ENCODE data around the gene LMO3. TPM values are rescaled to one million over a fixed set of nuclear protein-coding genes. Genes with fewer than 3 reads are reported as not detected.

The LMO3 gene
- total and polyA plus RNA-seq, 2 of the 8 experiments (the other 6 are each of a cell fraction or from before 2014, with no cell fraction given): 4.7 to 16.7 TPM

DNA sequence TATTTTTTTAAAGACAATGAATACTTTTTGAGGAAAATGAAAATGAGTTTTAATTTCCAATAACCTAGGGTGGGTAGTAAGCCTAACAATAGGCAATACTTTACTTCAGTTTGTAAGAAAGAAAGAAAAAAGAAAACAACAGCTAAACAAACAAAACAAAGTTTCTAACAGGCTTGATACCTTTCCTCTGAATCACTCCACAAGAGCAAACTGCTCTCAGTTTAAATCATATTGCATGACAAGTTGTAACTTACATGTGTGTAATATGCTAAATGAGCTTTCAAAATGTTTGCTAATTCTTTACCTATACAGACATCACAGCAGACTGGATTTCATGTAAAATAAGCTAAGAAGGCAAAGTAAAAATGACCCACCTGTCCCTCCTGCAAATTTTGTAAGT lies 6.7 kb upstream of the LMO3 start:
- no peak overlapping the region for H3K4me3 ChIP-seq (ENCODE audit: extremely low read depth in 1 of 4, insufficient read depth in 2 of 4, low read depth in 3 of 4, low read length in 4 of 4)
- H3K27ac ChIP-seq (ENCODE audit: low read depth, low read length): no peak overlapping the region
- no peaks in the 10 kb centered on the region for H3K79me1 ChIP-seq (ENCODE audit: low read depth, low read length)
- H3K79me2 ChIP-seq (ENCODE audit: control insufficient read depth in 1 of 2, insufficient read depth in 2 of 2, low read length in 2 of 2): no peaks in the 10 kb centered on the region
- no peak overlapping the region for H2AK5ac ChIP-seq (ENCODE audit: low read depth, low read length)
- no peak overlapping the region for H2BK120ac ChIP-seq (replicated peaks; ENCODE audit: low read depth, low read length)
- no peak overlapping the region for H2BK5ac ChIP-seq (ENCODE audit: low read depth, low read length)
- H2AFZ ChIP-seq (ENCODE audit: low read length): no peak overlapping the region
- no peaks in the 10 kb centered on the region for H4K20me1 ChIP-seq (replicated peaks in 1 of 2; ENCODE audit: control insufficient read depth in 1 of 2, insufficient read depth in 2 of 2, low read length in 2 of 2)
- H4K91ac ChIP-seq (replicated peaks; ENCODE audit: insufficient read length, low read length): no peak overlapping the region
- no peak overlapping the region for H3K4ac ChIP-seq (replicated peaks; ENCODE audit: insufficient read length, low read depth, low read length)
- no peak overlapping the region for H3K23ac ChIP-seq (ENCODE audit: insufficient read length)
- no peak for TF ChIP-seq FOSL1 (IDR thresholded peaks at IDR 0.05; ENCODE audit: insufficient read depth, low read depth, low read length)
- TF ChIP-seq RXRA (IDR thresholded peaks at IDR 0.05; ENCODE audit: insufficient read depth, low read depth, low read length): no peak
- TF ChIP-seq EZH2 (IDR thresholded peaks at IDR 0.05; ENCODE audit: low read depth, low read length, severe bottlenecking): no peak
- H2BK20ac ChIP-seq (ENCODE audit: low read length): no peak overlapping the region
- no peak overlapping the region for H3K9ac ChIP-seq (replicated peaks in 1 of 4; ENCODE audit: extremely low read depth in 1 of 4, low read depth in 3 of 4, low read length in 3 of 4)
- no peaks in the 10 kb centered on the region for H3K36me3 ChIP-seq (ENCODE audit: control insufficient read depth in 2 of 4, insufficient read depth in 4 of 4, low read length in 3 of 4)
- no peak overlapping the region for H4K8ac ChIP-seq (ENCODE audit: extremely low read depth, insufficient read depth, low read length)
- H3K56ac ChIP-seq (replicated peaks; ENCODE audit: insufficient read length, low read depth, low read length): no peak overlapping the region
- no peaks in the 10 kb centered on the region for H3K9me3 ChIP-seq (ENCODE audit: insufficient read depth in 2 of 2, low read depth in 1 of 2, low read length in 1 of 2)
- no peak overlapping the region for H3K18ac ChIP-seq (ENCODE audit: extremely low read depth, low read length)
- H3K14ac ChIP-seq (ENCODE audit: insufficient read length): no peak overlapping the region
- H4K5ac ChIP-seq (ENCODE audit: insufficient read length, low read depth, low read length): no peak overlapping the region
- no peak overlapping the region for H2BK15ac ChIP-seq (ENCODE audit: low read length)
- ChIA-PET CTCF (ENCODE audit: partially characterized antibody) (interaction anchor here (0.6 kb wide), 1 partner anchor 1601 kb away, joined by 3 read pairs; no protein-coding TSS in a partner anchor), POLR2A (ENCODE audit: partially characterized antibody) (no interaction called here)
- peaks cover 0 to 13% (median 1%) of the 10 kb centered on the region in 4 experiments; a peak in 3 of 7 replicates for H3K27me3 ChIP-seq (replicated peaks in 1 of 4; ENCODE audit: control insufficient read depth in 3 of 4, extremely low read depth in 1 of 4, insufficient read depth in 3 of 4, low read length in 3 of 4)
- no peak overlapping the region for H2BK12ac ChIP-seq (ENCODE audit: low read depth, low read length)
- DNase-seq (ENCODE audit: low read depth in 1 of 2, low spot score in 2 of 2) (no peak), FAIRE-seq (no peak)
- H3K4me2 ChIP-seq (ENCODE audit: insufficient read depth in 1 of 2, low read depth in 2 of 2, low read length in 2 of 2): no peak overlapping the region
- peaks cover 6 to 19% (median 15%) of the 10 kb centered on the region in 4 experiments for H3K4me1 ChIP-seq (replicated peaks in 1 of 4; ENCODE audit: control insufficient read depth in 3 of 4, insufficient read depth in 4 of 4, low read length in 3 of 4)
- peaks cover 2% of the 10 kb centered on the region; the same call in 1 of the 2 replicates for H3K23me2 ChIP-seq (ENCODE audit: low read depth, low read length)

All from H1 (cell line).